AG04450 (cell line): ENCODE data around the gene CNTN6. TPM values are rescaled to one million over a fixed set of nuclear protein-coding genes. Genes with fewer than 3 reads are reported as not detected.

ENCODE experiments used
- CTCF ChIA-PET: fragments of 300-600, 350-600 bp; formaldehyde crosslinking; extraction: SDS; loops from one replicate; lab custom pipeline; 2022; ENCODE audit warnings: antibody characterized with exemption, inconsistent platforms; lab: Charles Lee
- POLR2A ChIA-PET: fragments of 350-600 bp; formaldehyde crosslinking; extraction: SDS; loops from one replicate; lab custom pipeline; 2021; ENCODE audit warnings: antibody characterized with exemption, inconsistent platforms; lab: Yijun Ruan, JAX
- DNase-seq: peaks from one replicate; pipeline ENCODE4 v3.0.0-alpha.2; 2011; ENCODE audit warnings: low read depth, low spot score
- H3K27ac ChIP-seq: one replicate; pipeline ENCODE4 v1.5.1; 2012; ENCODE audit warnings: low read depth, low read length, control low read depth
- H3K27me3 ChIP-seq: one replicate; pipeline ENCODE4 v1.6.0; 2012; ENCODE audit warnings: low read length; ENCODE audit not compliant: control insufficient read depth, insufficient read depth
- H3K4me3 ChIP-seq: 2 replicates; pipeline ENCODE4 v1.5.1; 2011; ENCODE audit warnings: mild to moderate bottlenecking, low read depth, low read length, control low read depth
- H3K9me3 ChIP-seq: 2 replicates; pipeline ENCODE4 v1.5.1; 2012; ENCODE audit warnings: low read length; ENCODE audit not compliant: control insufficient read depth, insufficient read depth
- polyA plus RNA-seq: library from polyadenylated mRNA; depleted of rRNA; stranded (reverse); fragments of >200 nt; gene quantifications from 2 replicates; pipeline ENCODE4 v1.2.3, GENCODE V29; 2011
- TF ChIP-seq, protein P1 (sequence below): IDR thresholded peaks from 2 replicates; pipeline ENCODE4 v1.5.1; 2011; ENCODE audit warnings: low read depth, low read length, control low read depth, inconsistent platforms

The CNTN6 gene
- polyA plus RNA-seq, 1 experiment: not detected

DNA sequence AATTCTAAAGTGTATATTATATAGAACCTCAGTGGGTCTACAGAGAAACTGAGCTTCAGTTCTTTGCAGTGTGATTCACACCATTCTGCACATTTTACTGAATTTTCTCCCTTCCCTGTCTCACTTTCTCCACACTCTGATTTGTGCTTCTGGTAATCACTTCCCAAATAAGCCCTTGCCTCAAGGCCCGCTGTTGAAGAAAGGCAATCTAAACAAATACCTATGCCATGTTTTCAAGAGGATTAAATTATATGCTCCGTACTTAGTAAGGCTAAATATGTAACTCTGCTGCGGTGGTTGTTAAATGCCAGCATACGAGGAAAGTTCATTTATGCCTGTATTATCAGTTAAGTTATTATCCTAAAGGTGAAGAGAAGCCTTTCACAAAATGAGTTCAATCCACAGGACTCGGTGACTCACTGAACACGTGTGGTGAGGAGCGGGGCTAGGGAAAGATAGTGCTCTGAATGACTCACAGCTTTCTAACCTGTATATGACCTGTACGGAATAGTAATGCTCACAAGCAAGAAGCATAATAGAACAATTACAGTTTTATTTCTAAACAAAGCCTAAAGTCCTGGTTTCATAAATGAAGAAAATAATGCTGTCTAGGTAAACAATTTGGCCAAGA is 25.1 kb downstream of the CNTN6 start:
- no peaks in the 10 kb centered on the region for H3K9me3 ChIP-seq
- POLR2A ChIA-PET: no interaction called here
- H3K27me3 ChIP-seq: no peaks in the 10 kb centered on the region
- TF ChIP-seq, protein P1, sequence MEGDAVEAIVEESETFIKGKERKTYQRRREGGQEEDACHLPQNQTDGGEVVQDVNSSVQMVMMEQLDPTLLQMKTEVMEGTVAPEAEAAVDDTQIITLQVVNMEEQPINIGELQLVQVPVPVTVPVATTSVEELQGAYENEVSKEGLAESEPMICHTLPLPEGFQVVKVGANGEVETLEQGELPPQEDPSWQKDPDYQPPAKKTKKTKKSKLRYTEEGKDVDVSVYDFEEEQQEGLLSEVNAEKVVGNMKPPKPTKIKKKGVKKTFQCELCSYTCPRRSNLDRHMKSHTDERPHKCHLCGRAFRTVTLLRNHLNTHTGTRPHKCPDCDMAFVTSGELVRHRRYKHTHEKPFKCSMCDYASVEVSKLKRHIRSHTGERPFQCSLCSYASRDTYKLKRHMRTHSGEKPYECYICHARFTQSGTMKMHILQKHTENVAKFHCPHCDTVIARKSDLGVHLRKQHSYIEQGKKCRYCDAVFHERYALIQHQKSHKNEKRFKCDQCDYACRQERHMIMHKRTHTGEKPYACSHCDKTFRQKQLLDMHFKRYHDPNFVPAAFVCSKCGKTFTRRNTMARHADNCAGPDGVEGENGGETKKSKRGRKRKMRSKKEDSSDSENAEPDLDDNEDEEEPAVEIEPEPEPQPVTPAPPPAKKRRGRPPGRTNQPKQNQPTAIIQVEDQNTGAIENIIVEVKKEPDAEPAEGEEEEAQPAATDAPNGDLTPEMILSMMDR: no peak
- DNase-seq: no peak
- CTCF ChIA-PET: no interaction called here
- H3K4me3 ChIP-seq: no peak overlapping the region
- no peak overlapping the region for H3K27ac ChIP-seq

DNA sequence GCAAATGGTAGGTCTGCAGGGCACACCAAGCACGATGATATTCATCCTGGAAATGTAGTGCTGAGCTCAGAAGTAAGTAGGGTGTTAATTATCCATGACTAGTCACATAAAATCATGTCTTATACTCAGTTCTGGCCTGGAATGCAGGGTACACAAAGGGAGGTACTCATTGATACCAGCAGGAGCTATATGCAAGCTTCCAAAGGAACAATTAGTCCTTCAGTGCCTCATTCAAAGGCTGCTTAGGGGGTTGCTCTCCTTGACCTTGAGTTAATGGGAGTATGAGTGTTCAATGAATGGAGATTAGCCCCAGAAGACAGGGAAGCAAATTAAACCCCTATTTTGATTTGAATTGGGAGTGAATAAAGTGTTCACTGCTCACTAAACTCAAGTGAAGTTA is 38.3 kb downstream of the CNTN6 start:
- no peaks in the 10 kb centered on the region for H3K27me3 ChIP-seq
- H3K4me3 ChIP-seq: no peak overlapping the region
- ChIA-PET CTCF (no interaction called here), POLR2A (no interaction called here)
- no peak for DNase-seq
- H3K27ac ChIP-seq: no peak overlapping the region
- TF ChIP-seq, protein P1: no peak
- no peaks in the 10 kb centered on the region; the same call in 1 of the 2 replicates for H3K9me3 ChIP-seq

DNA sequence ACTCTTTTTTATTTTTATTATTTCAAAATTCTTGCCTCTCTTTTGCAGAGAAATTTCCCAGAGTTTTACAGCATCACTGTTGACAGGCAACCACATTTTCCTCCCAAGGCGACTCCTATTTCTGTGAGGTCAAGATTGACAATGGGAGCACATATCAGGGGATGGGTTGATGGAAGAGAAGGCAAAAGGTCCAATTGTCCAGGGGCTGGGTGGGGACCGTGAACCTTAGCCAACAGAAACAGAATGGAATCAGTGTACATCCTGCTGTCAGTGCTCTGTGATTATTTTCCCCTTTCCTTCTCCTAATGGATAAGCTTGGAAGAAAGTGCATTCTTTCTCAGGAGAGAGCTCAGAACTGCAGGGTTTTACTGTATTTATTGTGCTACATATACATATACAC is 42.4 kb downstream of the CNTN6 start:
- no peaks in the 10 kb centered on the region; the same call in 1 of the 2 replicates for H3K9me3 ChIP-seq
- POLR2A ChIA-PET: no interaction called here
- no peak for DNase-seq

DNA sequence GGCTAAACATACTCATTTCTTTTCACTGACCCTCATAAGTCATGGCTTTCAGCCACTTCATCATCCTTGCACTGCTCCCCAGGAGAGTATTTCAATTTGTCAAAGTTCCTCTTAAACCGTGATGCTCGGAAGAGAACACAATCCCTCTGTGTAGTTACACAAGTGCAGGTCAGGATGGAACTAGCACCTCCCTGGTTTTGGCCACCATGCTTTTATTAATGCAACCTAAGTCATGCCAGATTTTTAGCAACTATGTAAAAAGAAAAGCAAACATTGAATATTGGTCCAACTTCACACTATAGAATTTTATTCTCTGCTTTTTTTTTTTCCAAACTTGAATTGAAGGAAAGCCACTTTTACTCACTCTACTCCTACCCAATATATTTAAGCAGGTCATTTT is 45.2 kb downstream of the CNTN6 start:
- DNase-seq: no peak
- TF ChIP-seq, protein P1: no peak
- Histone ChIP-seq H3K9me3 (no peaks in the 10 kb centered on the region), H3K4me3 (no peak overlapping the region), H3K27ac (no peak overlapping the region), H3K27me3 (no peaks in the 10 kb centered on the region)
- ChIA-PET CTCF (no interaction called here), POLR2A (no interaction called here)

More for the DNA sequence above, 42.4 kb downstream of the CNTN6 start:
- TF ChIP-seq, protein P1: no peak
- CTCF ChIA-PET: no interaction called here
- no peak overlapping the region for H3K4me3 ChIP-seq
- no peaks in the 10 kb centered on the region for H3K27me3 ChIP-seq
- no peak overlapping the region for H3K27ac ChIP-seq

DNA sequence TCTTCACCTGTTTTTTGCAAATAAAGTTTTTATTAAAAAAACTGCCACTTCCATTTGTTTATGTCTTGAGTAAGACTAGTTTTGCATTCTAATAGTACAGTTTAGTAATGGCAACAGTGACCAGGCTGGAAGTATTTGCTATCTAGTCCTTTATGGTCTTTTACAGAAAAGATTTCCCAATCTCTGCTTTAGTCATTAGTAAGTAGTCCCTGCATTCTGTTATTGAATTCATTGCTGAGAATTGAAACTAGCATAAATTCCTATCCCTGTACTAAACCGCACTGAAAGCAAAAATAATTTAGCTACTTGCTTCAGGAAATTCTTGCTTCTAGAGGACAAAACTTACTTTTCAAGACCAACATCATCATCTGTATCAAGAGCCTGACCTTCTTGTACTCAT is 46.2 kb downstream of the CNTN6 start:
- DNase-seq: no peak
- TF ChIP-seq, protein P1: no peak

More for the DNA sequence above, 46.2 kb downstream of the CNTN6 start:
- no peak overlapping the region for H3K4me3 ChIP-seq
- H3K27ac ChIP-seq: no peak overlapping the region
- ChIA-PET CTCF (no interaction called here), POLR2A (no interaction called here)
- no peaks in the 10 kb centered on the region for H3K27me3 ChIP-seq
- no peaks in the 10 kb centered on the region for H3K9me3 ChIP-seq
